ENCODE data around the gene CCDC102A.

- TF ChIP-seq EP300 (IDR thresholded peaks at IDR 0.05; ENCODE audit: borderline replicate concordance) = no peak
- no peak for TF ChIP-seq TEAD4 (IDR thresholded peaks at IDR 0.05)
- no peak for TF ChIP-seq MAX (IDR thresholded peaks at IDR 0.05)
- no peak for TF ChIP-seq YY1 (IDR thresholded peaks at IDR 0.05; ENCODE audit: low read depth)
- no peak for TF ChIP-seq RAD21 (IDR thresholded peaks at IDR 0.05; ENCODE audit: low read depth)
- TF ChIP-seq CEBPB (IDR thresholded peaks at IDR 0.05) = no peak
- no peak for TF ChIP-seq NFIC (IDR thresholded peaks at IDR 0.05)
- TF ChIP-seq USF1 (IDR thresholded peaks at IDR 0.05) = no peak
These were observed 29.0 kb downstream of the CCDC102A start for GRCh38 chr16:57507136-57508034.
